PC-9 (cell line): ENCODE measurements around the gene ERCC1. TPM values are rescaled to one million over a fixed set of nuclear protein-coding genes. Genes with fewer than 3 reads are reported as not detected.

Source experiments
- BruUV-seq: library from RNA; stranded (reverse); fragments of 400-500 nt; replicated peaks from 2 replicates; lab custom pipeline; 2021; lab: Mats Ljungman, UMichigan
- CTCF ChIA-PET: fragments of 300-600 bp; sonication (Branson Sonifier 250); formaldehyde crosslinking; loops from one replicate; lab custom pipeline; 2022; ENCODE audit warnings: antibody characterized with exemption; lab: Charles Lee
- POLR2A ChIA-PET: fragments of 300-600 bp; sonication (Branson Sonifier 250); formaldehyde crosslinking; loops from one replicate; lab custom pipeline; 2022; ENCODE audit warnings: antibody characterized with exemption; ENCODE audit not compliant: unreplicated experiment; lab: Charles Lee
- DNase-seq, 2 experiments: peaks; one replicate each; pipeline versions ENCODE4 v3.0.0 to v3.0.0-alpha.2; 2015 to 2022; ENCODE audit warnings: mixed read lengths in 1 of 2
- H2AFZ ChIP-seq: fragments of 200-600 bp; sonication (generic); 2 replicates; pipeline ENCODE4 v1.8.1; 2017; ENCODE audit warnings: antibody characterized with exemption
- H3F3A ChIP-seq: fragments of 200-600 bp; sonication (generic); 2 replicates; pipeline ENCODE4 v1.8.1; 2017; ENCODE audit warnings: antibody characterized with exemption, mild to moderate bottlenecking, low read depth; ENCODE audit not compliant: insufficient read depth
- H3K27ac ChIP-seq: fragments of 200-600 bp; sonication (generic); 2 replicates; pipeline ENCODE4 v1.6.1; 2016; ENCODE audit warnings: mixed run types
- H3K27me3 ChIP-seq: fragments of 200-600 bp; sonication (generic); 2 replicates; pipeline ENCODE4 v1.6.1; 2016; ENCODE audit warnings: low read depth, mixed run types; ENCODE audit not compliant: insufficient read depth
- H3K36me3 ChIP-seq: fragments of 200-600 bp; sonication (generic); 2 replicates; pipeline ENCODE4 v1.6.1; 2016; ENCODE audit warnings: low read depth, mixed run types
- H3K4me1 ChIP-seq: fragments of 200-600 bp; sonication (generic); replicated peaks from 2 replicates; pipeline ENCODE4 v1.6.1; 2016; ENCODE audit warnings: mixed run types; ENCODE audit not compliant: insufficient read depth
- H3K4me2 ChIP-seq: fragments of 200-600 bp; sonication (generic); 2 replicates; pipeline ENCODE4 v1.6.1; 2017; ENCODE audit warnings: mixed run types
- H3K4me3 ChIP-seq: fragments of 200-600 bp; sonication (generic); 2 replicates; pipeline ENCODE4 v1.6.1; 2016; ENCODE audit warnings: mixed run types
- H3K79me2 ChIP-seq: fragments of 200-600 bp; sonication (generic); 2 replicates; pipeline ENCODE4 v1.6.1; 2017; ENCODE audit warnings: low read depth, mixed run types
- H3K9me2 ChIP-seq: fragments of 200-600 bp; sonication (generic); 2 replicates; pipeline ENCODE4 v1.8.1; 2017; ENCODE audit warnings: mild to moderate bottlenecking; ENCODE audit not compliant: insufficient read depth
- H3K9me3 ChIP-seq: fragments of 200-600 bp; sonication (generic); 2 replicates; pipeline ENCODE4 v1.8.1; 2016; ENCODE audit warnings: low read depth; ENCODE audit not compliant: insufficient read depth
- H4K20me1 ChIP-seq: fragments of 200-600 bp; sonication (generic); 2 replicates; pipeline ENCODE4 v1.8.1; 2017; ENCODE audit not compliant: insufficient read depth
- EZH2 ChIP-seq: fragments of 200-600 bp; sonication (generic); IDR thresholded peaks from 2 replicates; pipeline ENCODE4 v1.8.0; 2017; ENCODE audit warnings: antibody characterized with exemption, low read depth
- intact Hi-C: fragments of 100-400 bp; cut with micrococcal nuclease; formaldehyde crosslinking; loops from one replicate; pipeline ENCODE4 v1.10.0; 2022; ENCODE audit not compliant: unreplicated experiment
- total RNA-seq: library from RNA; stranded (reverse); gene quantifications from 2 replicates; pipeline ENCODE4 v1.2.3, GENCODE V29; 2021
- TF ChIP-seq, protein P1 (sequence below): fragments of 200-600 bp; sonication (generic); conservative IDR thresholded peaks from 2 replicates; pipeline ENCODE4 v1.6.1; 2017; ENCODE audit warnings: mixed run types, antibody characterized with exemption, mild to moderate bottlenecking, moderate library complexity

ERCC1 gene
- total RNA-seq, 1 experiment from 2014 or later = 102 TPM

DNA sequence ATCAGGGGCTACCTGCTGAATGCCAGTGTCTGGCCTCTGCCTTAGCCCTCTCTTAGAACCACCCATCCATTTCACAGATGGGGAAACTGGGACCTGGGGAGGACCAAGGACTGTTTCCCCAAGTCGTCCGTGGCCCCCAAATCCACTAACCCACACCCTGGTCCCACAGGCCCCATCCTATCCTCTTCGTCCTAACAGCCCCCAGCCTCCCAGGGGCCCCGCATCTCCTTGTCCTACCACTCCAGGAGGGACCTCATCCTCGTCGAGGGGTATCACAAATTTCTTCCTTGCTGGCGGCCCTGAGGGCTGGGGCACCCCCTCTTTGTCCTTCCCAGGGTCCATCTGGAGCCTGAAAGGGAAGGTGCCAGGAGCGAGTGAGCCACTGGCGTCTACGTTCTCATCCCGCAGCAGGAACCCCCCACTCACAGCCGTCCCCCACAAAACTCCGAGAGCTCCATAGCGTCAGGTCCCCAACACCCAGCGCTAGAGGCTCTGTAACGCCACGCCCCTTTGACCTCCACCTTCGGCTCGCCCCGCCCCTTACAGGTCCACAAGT is 606 bp downstream of the ERCC1 start:
- H3K9me2 ChIP-seq = no peaks in the 10 kb centered on the region
- H4K20me1 ChIP-seq = no peaks in the 10 kb centered on the region
- peaks cover 39% of the 10 kb centered on the region for H3K4me1 ChIP-seq
- peak overlapping the region; percentile 72; the same call in 1 of the 2 replicates for H2AFZ ChIP-seq
- no peak for DNase-seq
- CTCF ChIA-PET = no interaction called here
- intact Hi-C loops = loop anchor here (1.0 to 5.0 kb wide), 2 partner anchors 18 to 344 kb away; partner anchors contain the start of genes PPP1R13L and SIX5
- peak overlapping the region; percentile 77 for H3K4me3 ChIP-seq
- no peaks in the 10 kb centered on the region for H3K27me3 ChIP-seq
- H3K27ac ChIP-seq = peak overlapping the region; percentile 99
- peaks cover 46% of the 10 kb centered on the region for H3F3A ChIP-seq
- BruUV-seq = no TSS peak
- POLR2A ChIA-PET = interaction anchor here (0.6 to 0.9 kb wide), 3 partner anchors 19 to 294 kb away, joined by 3 to 6 read pairs (median 4); no protein-coding TSS in a partner anchor
- peaks cover 8% of the 10 kb centered on the region; the same call in 1 of the 2 replicates for H3K36me3 ChIP-seq
- TF ChIP-seq, protein P1, sequence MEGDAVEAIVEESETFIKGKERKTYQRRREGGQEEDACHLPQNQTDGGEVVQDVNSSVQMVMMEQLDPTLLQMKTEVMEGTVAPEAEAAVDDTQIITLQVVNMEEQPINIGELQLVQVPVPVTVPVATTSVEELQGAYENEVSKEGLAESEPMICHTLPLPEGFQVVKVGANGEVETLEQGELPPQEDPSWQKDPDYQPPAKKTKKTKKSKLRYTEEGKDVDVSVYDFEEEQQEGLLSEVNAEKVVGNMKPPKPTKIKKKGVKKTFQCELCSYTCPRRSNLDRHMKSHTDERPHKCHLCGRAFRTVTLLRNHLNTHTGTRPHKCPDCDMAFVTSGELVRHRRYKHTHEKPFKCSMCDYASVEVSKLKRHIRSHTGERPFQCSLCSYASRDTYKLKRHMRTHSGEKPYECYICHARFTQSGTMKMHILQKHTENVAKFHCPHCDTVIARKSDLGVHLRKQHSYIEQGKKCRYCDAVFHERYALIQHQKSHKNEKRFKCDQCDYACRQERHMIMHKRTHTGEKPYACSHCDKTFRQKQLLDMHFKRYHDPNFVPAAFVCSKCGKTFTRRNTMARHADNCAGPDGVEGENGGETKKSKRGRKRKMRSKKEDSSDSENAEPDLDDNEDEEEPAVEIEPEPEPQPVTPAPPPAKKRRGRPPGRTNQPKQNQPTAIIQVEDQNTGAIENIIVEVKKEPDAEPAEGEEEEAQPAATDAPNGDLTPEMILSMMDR = no peak
- TF ChIP-seq EZH2 = no peak
- no peaks in the 10 kb centered on the region for H3K9me3 ChIP-seq
- peaks cover 24% of the 10 kb centered on the region for H3K79me2 ChIP-seq
- H3K4me2 ChIP-seq = peak overlapping the region; percentile 92

- no peak for DNase-seq
- Histone ChIP-seq H3K4me1 (peaks cover 39% of the 10 kb centered on the region), H3K4me2 (peak overlapping the region; percentile 92), H3K9me2 (no peaks in the 10 kb centered on the region), H3K79me2 (peaks cover 24% of the 10 kb centered on the region), H3K27ac (no peak overlapping the region), H2AFZ (no peak overlapping the region), H3K4me3 (no peak overlapping the region; the same call in 1 of the 2 replicates), H3F3A (peaks cover 48% of the 10 kb centered on the region), H3K27me3 (no peaks in the 10 kb centered on the region), H3K36me3 (peaks cover 13% of the 10 kb centered on the region; the same call in 1 of the 2 replicates), H4K20me1 (no peaks in the 10 kb centered on the region), H3K9me3 (no peaks in the 10 kb centered on the region)
- POLR2A ChIA-PET = interaction anchor here (0.6 kb wide), 1 partner anchor 145 kb away, joined by 4 read pairs; no protein-coding TSS in a partner anchor
- CTCF ChIA-PET = no interaction called here
- BruUV-seq = no TSS peak
- intact Hi-C loops = loop anchor here (5.0 kb wide), 1 partner anchor 345 kb away; the partner anchor contains the start of gene SIX5
- no peak for TF ChIP-seq EZH2
- TF ChIP-seq, protein P1 = no peak
Observed at GRCh38 chr19:45421947-45422498, 1.7 kb downstream of the ERCC1 start.

DNA sequence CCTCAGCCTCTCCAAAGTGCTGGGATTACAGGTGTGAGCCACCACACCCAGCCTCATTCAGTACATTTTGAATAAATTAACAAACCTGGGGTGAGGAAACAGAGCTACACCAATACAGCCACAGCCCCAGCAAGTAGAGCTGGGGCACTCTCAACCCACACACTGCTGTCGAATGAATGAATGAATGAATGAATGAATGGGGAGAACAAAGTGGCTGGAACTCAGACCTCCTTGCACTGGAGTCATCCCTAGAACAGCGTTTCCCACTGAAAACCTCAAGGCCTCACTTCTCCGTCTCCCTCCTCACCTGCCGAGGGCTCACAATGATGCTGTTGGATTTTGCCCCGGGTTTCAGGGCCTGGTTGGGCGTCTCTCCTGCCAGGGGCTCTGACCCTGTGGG is 2.8 kb downstream of the ERCC1 start:
- H4K20me1 ChIP-seq = no peaks in the 10 kb centered on the region
- peaks cover 46% of the 10 kb centered on the region for H3F3A ChIP-seq
- TF ChIP-seq, protein P1 = no peak
- TF ChIP-seq EZH2 = no peak
- H3K9me3 ChIP-seq = no peaks in the 10 kb centered on the region
- no peaks in the 10 kb centered on the region for H3K9me2 ChIP-seq
- H3K27ac ChIP-seq = no peak overlapping the region
- POLR2A ChIA-PET = interaction anchor here (0.6 kb wide), 1 partner anchor 49 kb away, joined by 4 read pairs; no protein-coding TSS in a partner anchor
- intact Hi-C loops = loop anchor here (5.0 kb wide), 1 partner anchor 346 kb away; the partner anchor contains the start of gene SIX5
- H3K4me3 ChIP-seq = no peak overlapping the region
- H3K4me2 ChIP-seq = no peak overlapping the region
- H3K27me3 ChIP-seq = no peaks in the 10 kb centered on the region
- H3K36me3 ChIP-seq = peaks cover 13% of the 10 kb centered on the region; the same call in 1 of the 2 replicates
- DNase-seq = no peak
- CTCF ChIA-PET = no interaction called here
- peaks cover 24% of the 10 kb centered on the region for H3K79me2 ChIP-seq
- no peak overlapping the region for H2AFZ ChIP-seq
- peaks cover 31% of the 10 kb centered on the region for H3K4me1 ChIP-seq
- no TSS peak for BruUV-seq
